Measurements from ENCODE around the gene PRKAA1.

The PRKAA1 gene

GRCh38 chr5:40798012-40798800 lies at the start of gene PRKAA1:
Gene PRKAA1, minus strand, starts transcription at chr5:40798374. Its CDS starts 185 bp downstream, at chr5:40798189.
- peak; percentile 89 for DNase-seq (ENCODE audit: low spot score)

DNA sequence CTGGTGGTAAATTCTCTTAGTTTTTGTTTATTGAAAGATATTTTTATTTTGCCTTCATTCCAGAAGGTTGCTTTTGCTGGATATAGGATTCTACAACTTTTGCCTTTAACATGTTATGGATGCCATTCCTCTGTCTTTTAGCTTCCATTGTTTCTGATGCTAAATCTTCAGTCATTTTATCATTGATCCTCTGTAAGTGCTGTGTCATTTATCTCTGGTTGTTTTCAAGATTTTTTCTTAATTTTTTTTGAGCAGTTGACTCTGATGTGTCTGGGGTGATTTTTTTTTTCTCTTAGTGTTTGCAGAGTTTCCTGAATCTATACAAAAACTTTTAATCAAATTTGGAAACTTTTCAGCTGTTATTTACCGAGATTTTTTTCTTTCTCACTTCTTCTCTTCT lies 49.4 kb upstream of the PRKAA1 start:
- DNase-seq (ENCODE audit: low spot score), result no peak

DNA sequence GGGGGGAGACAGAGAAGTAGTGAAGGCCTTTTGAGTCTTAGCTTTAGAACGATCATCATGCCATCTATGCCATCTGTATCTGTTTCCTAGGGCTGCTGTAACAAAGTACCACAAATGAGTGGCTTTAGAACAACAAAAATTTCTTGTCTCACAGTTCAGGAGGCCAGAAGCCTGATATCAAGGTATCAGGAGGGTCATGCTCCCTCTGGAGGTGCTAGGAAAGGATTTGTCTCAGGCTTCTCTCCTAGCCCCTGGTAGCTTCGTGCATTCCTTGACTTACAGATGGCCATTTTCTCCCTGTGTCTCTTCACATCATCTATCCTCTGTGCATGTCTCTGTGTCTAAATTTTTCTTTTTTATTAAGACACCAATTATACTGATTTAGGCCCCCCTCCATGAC lies 48.2 kb upstream of the PRKAA1 start:
- DNase-seq (ENCODE audit: low spot score), result no peak

GRCh38 chr5:40844565-40844964 lies 46.4 kb upstream of the PRKAA1 start:
- no peak for DNase-seq (ENCODE audit: low spot score)

GRCh38 chr5:40842351-40842750 lies 44.2 kb upstream of the PRKAA1 start:
- DNase-seq (ENCODE audit: low spot score), result peak; percentile 83

- DNase-seq (ENCODE audit: low spot score), result peak; percentile 69
Observed at GRCh38 chr5:40841068-40841805, 43.1 kb upstream of the PRKAA1 start, which contains the start of gene CARD6. Gene CARD6, plus strand, starts transcription at chr5:40841367. Its CDS starts 16 bp downstream, at chr5:40841383.

DNA sequence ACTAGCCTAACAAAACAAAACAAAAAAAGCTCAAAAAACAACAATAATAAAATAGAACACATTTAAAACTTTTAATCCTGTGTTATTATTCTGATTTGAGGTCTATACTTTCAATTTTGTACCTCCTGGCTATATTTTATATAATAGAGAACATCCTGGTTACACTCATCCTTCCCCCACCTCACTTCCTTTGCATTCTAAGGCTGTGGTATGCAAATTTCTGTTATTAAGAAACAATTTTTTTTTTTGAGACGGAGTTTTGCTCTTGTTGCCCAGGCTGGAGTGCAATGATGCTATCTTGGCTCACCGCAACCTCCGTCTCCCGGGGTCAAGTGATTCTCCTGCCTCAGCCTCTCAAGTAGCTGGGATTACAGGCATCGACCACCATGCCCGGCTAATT lies 39.9 kb upstream of the PRKAA1 start:
- no peak for DNase-seq (ENCODE audit: low spot score)

- peak; percentile 97 for DNase-seq (ENCODE audit: low spot score)
Observed at GRCh38 chr5:40834849-40835787, 36.9 kb upstream of the PRKAA1 start, which contains the start of gene RPL37. Gene RPL37, minus strand, starts transcription at chr5:40835222. Its CDS starts 37 bp downstream, at chr5:40835185.

DNA sequence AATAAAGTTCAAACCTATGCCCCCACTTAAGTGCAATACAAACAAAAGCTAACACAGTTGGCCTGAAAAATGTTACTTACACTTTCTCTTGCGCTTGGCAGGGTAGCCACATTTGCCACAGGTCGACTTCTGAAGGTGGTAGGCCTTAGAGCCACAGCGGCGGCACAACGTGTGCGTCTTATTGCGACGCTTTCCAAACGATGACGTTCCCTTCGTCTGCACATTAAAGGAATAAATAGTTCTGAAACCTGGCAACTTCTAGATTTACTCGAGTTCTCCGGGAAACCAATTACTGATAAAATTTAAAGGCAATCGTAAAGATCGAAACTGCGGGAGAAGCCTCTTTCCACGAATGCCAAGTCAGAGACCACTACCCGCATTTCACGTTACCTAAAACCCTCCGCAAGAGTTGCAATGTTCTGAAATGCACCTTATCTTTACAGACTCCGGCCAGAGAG lies 36.2 kb upstream of the PRKAA1 start:
- DNase-seq (ENCODE audit: low spot score), result peak; percentile 47

DNA sequence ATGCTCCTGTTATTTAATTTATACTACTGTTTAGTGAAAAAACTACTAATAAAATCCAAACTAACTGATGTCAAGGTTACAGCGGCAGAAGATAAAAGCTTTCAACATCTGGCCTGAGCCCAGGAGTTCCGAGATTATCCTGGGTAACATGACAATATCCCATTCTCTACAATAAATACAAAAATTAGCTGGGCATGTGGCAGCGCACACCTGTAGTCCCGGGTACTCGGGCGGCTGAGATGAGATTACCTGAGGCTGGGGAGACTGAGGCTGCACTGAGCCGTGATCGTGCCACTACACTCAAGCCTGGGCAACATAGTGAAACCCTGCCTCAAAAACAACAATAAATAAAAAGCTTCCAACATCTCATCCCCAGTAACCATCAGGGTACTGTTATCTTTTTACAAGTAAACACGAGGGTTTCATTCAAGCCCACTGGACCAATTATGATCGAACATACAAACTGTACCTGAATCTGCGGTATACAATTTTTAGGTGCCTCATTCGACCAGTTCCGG lies 35.6 kb upstream of the PRKAA1 start:
- no peak for DNase-seq (ENCODE audit: low spot score)

DNA sequence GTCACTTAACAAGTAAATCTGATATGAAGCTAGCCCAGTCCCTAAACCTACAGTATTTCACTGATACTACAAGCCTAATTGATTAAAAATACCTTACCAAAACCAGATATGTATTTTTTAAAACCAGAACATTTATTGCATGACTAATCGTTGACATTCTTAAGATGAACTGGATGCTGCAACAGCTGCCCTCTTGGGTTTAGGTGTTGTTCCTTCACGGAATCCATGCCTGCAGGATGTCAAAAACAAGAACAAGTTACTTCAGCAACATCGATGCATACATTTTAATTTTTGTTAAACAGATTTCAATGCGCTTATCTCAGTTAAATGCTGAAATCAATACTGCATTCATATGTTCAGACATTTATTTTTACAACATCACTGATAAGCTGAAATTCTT lies 34.2 kb upstream of the PRKAA1 start:
- DNase-seq (ENCODE audit: low spot score), result peak; percentile 42

DNA sequence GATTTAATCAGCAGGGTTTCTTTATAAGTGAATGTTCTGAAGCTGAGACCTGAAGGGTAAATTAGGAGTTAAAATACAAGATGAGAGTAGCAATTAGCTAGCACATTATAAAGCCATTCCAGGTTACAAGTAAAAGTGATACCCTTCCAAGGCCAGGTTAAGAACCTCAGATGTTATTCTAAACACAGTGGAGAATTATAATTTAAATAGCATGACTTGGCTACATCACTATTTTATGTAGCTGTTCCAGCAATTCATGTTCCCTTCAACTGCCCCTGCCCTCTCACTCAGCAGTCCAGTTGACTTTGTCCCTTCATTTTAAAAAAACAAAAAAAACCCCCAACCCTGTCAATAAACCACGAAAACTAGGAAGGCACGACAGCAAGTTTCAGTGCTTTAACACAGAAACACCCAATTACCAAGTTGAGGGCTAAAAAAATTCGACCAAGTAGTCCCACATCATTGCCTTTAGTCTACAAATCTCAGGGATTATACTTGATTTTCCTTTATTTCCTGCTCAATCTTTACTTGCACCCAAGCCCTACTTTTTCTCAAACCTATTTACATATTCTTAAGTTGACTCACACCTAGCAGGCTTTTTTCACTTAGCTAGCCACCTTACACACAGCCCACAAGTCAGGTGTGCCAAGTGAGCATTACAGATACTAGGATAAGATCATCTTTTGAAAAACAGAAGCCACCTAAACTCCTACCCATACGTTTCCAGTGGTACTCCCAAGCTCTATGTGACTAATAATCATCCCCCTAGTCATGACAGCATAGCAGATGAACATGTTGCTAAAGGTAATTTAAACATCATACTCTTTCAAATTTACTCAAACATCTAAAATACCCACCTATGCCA lies 33.4 kb upstream of the PRKAA1 start:
- no peak for DNase-seq (ENCODE audit: low spot score)

DNA sequence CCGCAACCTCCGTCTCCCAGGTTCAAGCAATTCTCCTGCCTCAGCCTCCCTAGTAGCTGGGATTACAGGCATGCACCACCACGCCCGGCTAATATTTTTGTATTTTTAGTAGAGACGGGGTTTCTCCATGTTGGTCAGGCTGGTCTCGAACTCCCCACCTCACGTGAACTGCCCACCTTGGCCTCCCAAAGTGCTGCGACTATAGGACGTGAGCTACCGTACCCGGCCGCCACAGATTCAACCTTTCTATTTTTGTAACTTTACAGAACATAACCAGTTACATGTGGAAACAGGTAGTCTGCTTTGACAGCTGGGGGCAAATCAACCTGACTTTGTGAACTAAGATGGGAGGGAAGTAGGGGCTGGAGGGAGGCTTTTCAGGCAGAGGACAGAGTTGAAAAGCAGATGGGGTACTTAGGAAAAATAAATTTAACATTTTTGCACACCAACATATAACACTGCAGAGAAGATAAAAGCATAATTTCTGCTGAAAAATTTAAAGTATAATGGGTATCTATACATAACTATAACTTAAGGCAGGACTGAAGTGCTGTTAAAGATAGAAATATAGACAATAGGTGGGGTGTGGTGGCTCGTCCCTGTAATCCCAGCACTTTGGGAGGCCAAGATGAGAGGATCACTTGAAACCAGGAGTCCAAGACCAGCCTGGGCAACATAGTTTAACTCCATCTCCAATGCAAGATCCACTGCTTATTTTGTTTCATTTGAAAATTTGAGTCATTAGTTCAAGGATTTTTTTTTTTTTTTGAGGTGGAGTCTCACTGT lies 31.8 kb upstream of the PRKAA1 start:
- no peak for DNase-seq (ENCODE audit: low spot score)

GRCh38 chr5:40828690-40829661 lies 30.8 kb upstream of the PRKAA1 start:
- DNase-seq (ENCODE audit: low spot score), result peak; percentile 42

- DNase-seq (ENCODE audit: low spot score), result no peak
Observed at GRCh38 chr5:40828021-40828631, 30.0 kb upstream of the PRKAA1 start.

- DNase-seq (ENCODE audit: low spot score), result no peak
Observed at GRCh38 chr5:40827188-40827977, 29.2 kb upstream of the PRKAA1 start.

- no peak for DNase-seq (ENCODE audit: low spot score)
Observed at GRCh38 chr5:40826489-40827187, 28.5 kb upstream of the PRKAA1 start.

Measured in RKO (cell line).